ENCODE data around the gene SRF. TPM values are rescaled to one million over a fixed set of nuclear protein-coding genes. Genes with fewer than 3 reads are reported as not detected.

The SRF gene
- total and polyA plus RNA-seq, 2 donors (not counting 3 experiments of a cell fraction or from before 2014, with no cell fraction given), result 34.4 to 55.8 TPM

- Histone ChIP-seq H3K4me1 (ENCODE audit: control insufficient read depth, extremely low read depth, insufficient read depth, low read length) (peaks cover 24% of the 10 kb centered on the region), H3K9ac (replicated peaks; ENCODE audit: extremely low read depth, insufficient read depth, low read length) (no peak overlapping the region), H3K36me3 (ENCODE audit: control insufficient read depth in 2 of 2, extremely low read depth in 1 of 2, insufficient read depth in 2 of 2, low read length in 2 of 2) (peaks cover 13 to 34% of the 10 kb centered on the region in 2 experiments), H3K9me3 (replicated peaks; ENCODE audit: control insufficient read depth, insufficient read depth, low read length) (no peaks in the 10 kb centered on the region), H3K27me3 (ENCODE audit: control insufficient read depth in 2 of 2, insufficient read depth in 2 of 2, low read length in 2 of 2) (no peaks in the 10 kb centered on the region), H3K27ac (ENCODE audit: insufficient read depth, low read depth, low read length) (no peak overlapping the region), H3K4me2 (ENCODE audit: insufficient read depth, low read length) (no peak overlapping the region), H3K9me1 (replicated peaks; ENCODE audit: control insufficient read depth, extremely low read depth, insufficient read depth, low read length) (no peaks in the 10 kb centered on the region), H4K20me1 (replicated peaks; ENCODE audit: control insufficient read depth, extremely low read depth, insufficient read depth, low read length) (peaks cover 2% of the 10 kb centered on the region), H3K4me3 (replicated peaks in 1 of 3; ENCODE audit: insufficient read depth in 1 of 3, low read depth in 1 of 3, low read length in 3 of 3) (no peak overlapping the region), H2AFZ (ENCODE audit: low read depth, low read length) (no peak overlapping the region), H3K79me2 (ENCODE audit: control insufficient read depth, insufficient read depth, low read length) (peaks cover 16% of the 10 kb centered on the region)
- intact Hi-C loops (cut with micrococcal nuclease) (no loop called here), dilution Hi-C loops (cut with MboI; ENCODE audit: extremely low pct_ligation_motif_present, low sequenced_read_pairs) (no loop called here)
- ChIA-PET POLR2A (no interaction called here), CTCF (no interaction called here)
- FAIRE-seq, result no peak
- TF ChIP-seq POLR2A (IDR thresholded peaks at IDR 0.05; ENCODE audit: low read depth, low read length) (no peak), JUN (IDR thresholded peaks at IDR 0.05; ENCODE audit: borderline replicate concordance, insufficient read depth, insufficient read length, low read depth) (no peak), MAX (IDR thresholded peaks at IDR 0.05; ENCODE audit: insufficient read depth, insufficient read length) (no peak), POLR2AphosphoS5 (IDR thresholded peaks at IDR 0.05; ENCODE audit: insufficient read depth, low read depth, low read length) (no peak), FOS (IDR thresholded peaks at IDR 0.05; ENCODE audit: borderline replicate concordance, insufficient read depth, low read length) (no peak), GATA2 (IDR thresholded peaks at IDR 0.05; ENCODE audit: insufficient read depth, insufficient read length, low read depth, low read length) (no peak), MYC (IDR thresholded peaks at IDR 0.05; ENCODE audit: low read depth, low read length) (no peak), CTCF (IDR thresholded peaks at IDR 0.05; ENCODE audit: extremely low read depth in 1 of 2, insufficient read depth in 1 of 2, low read depth in 1 of 2, low read length in 2 of 2) (no peak), EZH2 (IDR thresholded peaks at IDR 0.05; ENCODE audit: borderline replicate concordance, low read depth, low read length, severe bottlenecking) (no peak)
- no TSS peak for BruUV-seq (replicated peaks)
- no peak for DNase-seq (ENCODE audit: low read depth, low spot score)
These were observed 8.1 kb downstream of the SRF start for GRCh38 chr6:43178951-43179830.
